Measurements from ENCODE around the gene CFHR5. TPM values are rescaled to one million over a fixed set of nuclear protein-coding genes. Genes with fewer than 3 reads are reported as not detected.

CFHR5 gene
- total and polyA plus RNA-seq, 4 donors, result 0.11 to 1.1 (median 0.73) TPM

DNA sequence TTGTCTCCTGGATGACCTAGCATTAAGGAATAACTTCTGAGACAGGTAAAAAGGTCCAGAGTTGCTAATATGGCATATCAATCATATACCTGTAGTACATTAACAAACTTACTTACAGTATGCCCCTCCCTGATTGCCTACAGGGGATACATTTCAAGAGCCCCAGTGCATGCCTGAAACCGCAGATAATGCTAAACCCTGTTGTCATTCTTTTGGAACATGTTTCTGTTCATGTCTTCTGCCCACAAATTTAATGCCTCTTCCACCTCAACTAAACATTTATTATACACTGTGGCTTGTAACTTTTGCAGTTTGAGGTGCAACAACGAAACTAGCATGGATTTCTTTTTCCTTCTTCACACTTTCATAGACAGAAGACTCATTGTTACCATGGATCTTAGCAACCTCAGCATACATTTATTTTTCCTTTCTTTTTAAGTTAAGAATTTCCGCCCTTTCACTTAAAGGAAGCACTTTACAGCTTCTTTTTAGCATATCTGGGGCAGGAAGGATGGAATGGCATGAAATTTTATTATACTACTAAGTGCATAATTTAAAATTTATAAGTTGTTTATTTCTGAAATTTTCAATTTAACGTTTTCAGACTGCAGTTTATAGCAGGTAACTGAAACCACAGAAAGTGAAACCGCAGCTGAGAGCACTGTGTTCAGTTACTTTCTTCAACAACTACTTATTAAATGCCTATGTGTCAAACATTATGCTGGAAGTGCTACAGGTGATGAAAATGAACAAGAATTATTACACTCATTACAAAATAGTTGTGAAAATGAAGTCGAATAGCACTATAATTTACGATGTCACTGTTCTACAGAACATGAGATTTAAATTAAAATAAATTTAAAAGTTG is 64.4 kb downstream of the CFHR5 start:
- no peaks in the 10 kb centered on the region for H3K36me3 ChIP-seq (ENCODE audit: control insufficient read depth, insufficient read depth, low read length)
- DNase-seq (ENCODE audit: low read depth in 4 of 6, low spot score in 6 of 6), result no peak
- WGBS (ENCODE audit: insufficient coverage), result 68% methylated on average over 2 of the region's 7 CpGs
- H3K27ac ChIP-seq (ENCODE audit: low read depth, low read length), result no peak overlapping the region
- H3K4me1 ChIP-seq (ENCODE audit: control insufficient read depth, insufficient read depth, low read length), result no peaks in the 10 kb centered on the region
- no peaks in the 10 kb centered on the region for H3K9me3 ChIP-seq (ENCODE audit: control insufficient read depth, insufficient read depth, low read length)
- H3K4me3 ChIP-seq (ENCODE audit: low read depth, low read length), result no peak overlapping the region
- H3K27me3 ChIP-seq (ENCODE audit: control insufficient read depth, insufficient read depth, low read length), result no peaks in the 10 kb centered on the region

DNA sequence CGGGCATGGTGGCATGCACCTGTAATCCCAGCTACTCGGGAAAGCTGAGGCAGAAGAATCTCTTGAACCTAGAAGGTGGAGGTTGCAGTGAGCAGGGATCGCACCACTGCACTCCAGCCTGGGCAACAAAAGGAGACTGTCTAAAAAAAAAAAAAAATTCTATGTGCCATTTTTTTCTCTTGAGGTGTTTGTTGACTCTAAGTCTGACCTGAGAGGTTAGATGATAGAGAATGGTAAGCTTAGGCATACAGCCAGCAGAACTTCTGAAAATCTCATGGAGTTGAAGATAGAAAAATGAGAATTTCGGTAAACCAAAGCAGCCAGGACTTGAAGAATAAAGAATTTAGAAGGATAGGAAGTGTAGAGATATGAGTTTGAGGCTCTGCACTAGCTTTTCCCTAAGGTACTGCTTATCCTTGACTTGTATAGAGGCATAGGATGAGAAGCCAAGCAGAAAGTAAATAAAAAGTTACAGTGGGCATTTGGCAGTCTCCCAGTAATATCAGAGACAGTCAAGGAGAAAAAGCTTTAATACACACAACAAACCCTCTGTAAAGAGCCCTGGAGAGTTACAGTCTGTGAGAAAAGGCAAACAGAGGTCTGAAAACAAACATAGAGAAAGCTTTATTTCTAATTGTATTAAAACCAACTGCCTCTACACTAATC is 65.5 kb downstream of the CFHR5 start:
- H3K36me3 ChIP-seq (ENCODE audit: control insufficient read depth, insufficient read depth, low read length), result no peaks in the 10 kb centered on the region
- 45% methylated on average over 1 of the region's 4 CpGs for WGBS (ENCODE audit: insufficient coverage)
- H3K4me1 ChIP-seq (ENCODE audit: control insufficient read depth, insufficient read depth, low read length), result no peaks in the 10 kb centered on the region
- H3K27me3 ChIP-seq (ENCODE audit: control insufficient read depth, insufficient read depth, low read length), result no peaks in the 10 kb centered on the region
- no peaks in the 10 kb centered on the region for H3K9me3 ChIP-seq (ENCODE audit: control insufficient read depth, insufficient read depth, low read length)
- DNase-seq (ENCODE audit: low read depth in 4 of 6, low spot score in 6 of 6), result no peak
- no peak overlapping the region for H3K4me3 ChIP-seq (ENCODE audit: low read depth, low read length)
- H3K27ac ChIP-seq (ENCODE audit: low read depth, low read length), result no peak overlapping the region

DNA sequence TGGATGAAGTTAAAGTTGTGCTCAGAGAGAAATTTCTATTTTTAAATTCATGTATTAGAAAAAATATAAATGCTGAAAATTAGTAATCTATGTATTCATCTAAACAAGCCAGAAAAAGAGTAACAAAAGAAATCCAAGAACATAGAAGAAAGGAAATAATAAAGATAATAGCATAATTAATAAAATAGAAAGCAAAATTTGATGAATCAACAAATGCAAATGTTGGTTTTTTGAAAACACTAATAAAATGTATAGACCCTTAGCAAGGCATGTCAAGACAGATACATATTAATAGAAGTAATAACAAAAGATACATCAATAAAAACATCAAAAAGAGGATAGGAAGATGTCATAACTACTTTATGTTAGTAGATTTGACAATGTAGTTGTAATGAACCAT is 71.7 kb downstream of the CFHR5 start:
- H3K9me3 ChIP-seq (ENCODE audit: control insufficient read depth, insufficient read depth, low read length), result no peaks in the 10 kb centered on the region
- H3K4me3 ChIP-seq (ENCODE audit: low read depth, low read length), result no peak overlapping the region

More for the DNA sequence above, 71.7 kb downstream of the CFHR5 start:
- Histone ChIP-seq H3K27me3 (ENCODE audit: control insufficient read depth, insufficient read depth, low read length) (no peaks in the 10 kb centered on the region), H3K27ac (ENCODE audit: low read depth, low read length) (no peak overlapping the region), H3K36me3 (ENCODE audit: control insufficient read depth, insufficient read depth, low read length) (no peaks in the 10 kb centered on the region), H3K4me1 (ENCODE audit: control insufficient read depth, insufficient read depth, low read length) (no peaks in the 10 kb centered on the region)
- DNase-seq (ENCODE audit: low read depth in 4 of 6, low spot score in 6 of 6), result no peak

Small RNAs within 50 kb of the gene (small RNA-seq; reads per million reads assigned to genes)
- gene AL139418.1 (ENCODE audit: low replicate concordance), result not detected

Other genes starting within 250 kb of the CFHR5 start
- under 1 TPM; 0.30 to 0.72 TPM for gene CFHR3, start 202.7 kb upstream of the CFHR5 start, total RNA-seq
- 1 to 10 TPM in 1 of 2 donors, not detected in 1; 1.8 TPM for gene CFHR3, start 202.7 kb upstream of the CFHR5 start, polyA plus RNA-seq (ENCODE audit: insufficient read length in 2 of 2)
- gene CFHR1, start 157.8 kb upstream of the CFHR5 start, total RNA-seq, result under 1 TPM; 0.83 to 0.89 TPM
- gene CFHR1, start 157.8 kb upstream of the CFHR5 start, polyA plus RNA-seq (ENCODE audit: insufficient read length in 2 of 2), result 1 to 10 TPM; 2.1 to 6.1 TPM
- under 1 TPM; 0.10 to 0.11 TPM for gene CFHR4, start 89.5 kb upstream of the CFHR5 start, total RNA-seq
- under 1 TPM in 1 of 2 donors, not detected in 1; 0.33 TPM for gene CFHR4, start 89.5 kb upstream of the CFHR5 start, polyA plus RNA-seq (ENCODE audit: insufficient read length in 2 of 2)
- gene CFHR2, start 33.8 kb upstream of the CFHR5 start, total RNA-seq, result not detected
- not detected for gene CFHR2, start 33.8 kb upstream of the CFHR5 start, polyA plus RNA-seq (ENCODE audit: insufficient read length in 2 of 2)
- not detected for gene F13B, start 89.7 kb downstream of the CFHR5 start, total RNA-seq
- not detected for gene F13B, start 89.7 kb downstream of the CFHR5 start, polyA plus RNA-seq (ENCODE audit: insufficient read length in 2 of 2)
- 10 to 100 TPM; 14.4 to 18.3 TPM for gene ASPM, start 169.1 kb downstream of the CFHR5 start, total RNA-seq
- 10 to 100 TPM in 1 of 2 donors, 1 to 10 TPM in 1; 7.6 to 12.3 TPM for gene ASPM, start 169.1 kb downstream of the CFHR5 start, polyA plus RNA-seq (ENCODE audit: insufficient read length in 2 of 2)
- 10 to 100 TPM; 19.8 to 49.1 TPM for gene ZBTB41, start 223.7 kb downstream of the CFHR5 start, total RNA-seq
- 10 to 100 TPM; 12.9 to 21.1 TPM for gene ZBTB41, start 223.7 kb downstream of the CFHR5 start, polyA plus RNA-seq (ENCODE audit: insufficient read length in 2 of 2)

Measured in spinal cord (tissue), 10 donors.